CD14-positive monocyte (primary cell): ENCODE data around the gene MYH9. TPM values are rescaled to one million over a fixed set of nuclear protein-coding genes. Genes with fewer than 3 reads are reported as not detected.
A peak's percentile ranks its signal among the peaks of the same experiment; 100 is the strongest.

Experiments
- DNase-seq, 3 donors: peaks; one replicate each; pipeline ENCODE4 v3.0.0-alpha.2; 2011 to 2022
- H2AFZ ChIP-seq: 2 replicates; pipeline ENCODE4 v1.6.0; 2012; ENCODE audit warnings: mild to moderate bottlenecking, low read depth, low read length, inconsistent platforms; ENCODE audit not compliant: insufficient read depth, poor library complexity, severe bottlenecking
- H3K27ac ChIP-seq, 2 donors: 1 replicate in 1 of 2; 2 replicates in 1 of 2; pipeline ENCODE4 v1.5.1; 2012 to 2013; ENCODE audit warnings: low read length in 2 of 2, control low read depth in 1 of 2, inconsistent platforms in 1 of 2, low read depth in 1 of 2, mild to moderate bottlenecking in 1 of 2
- H3K27me3 ChIP-seq, 2 donors: one replicate each; pipeline versions ENCODE4 v1.6.0 to v1.6.1; 2011 to 2013; ENCODE audit warnings: low read length in 2 of 2; ENCODE audit not compliant: control insufficient read depth in 2 of 2, insufficient read depth in 2 of 2
- H3K36me3 ChIP-seq, 2 donors: replicated peaks in 1 of 2; 1 replicate in 1 of 2; 2 replicates in 1 of 2; pipeline versions ENCODE4 v1.5.1 to v1.6.1; 2012 to 2013; ENCODE audit warnings: low read length in 2 of 2, control low read depth in 1 of 2, inconsistent platforms in 1 of 2, mild to moderate bottlenecking in 1 of 2; ENCODE audit not compliant: insufficient read depth in 2 of 2, control insufficient read depth in 1 of 2
- H3K4me1 ChIP-seq, 2 donors: 1 replicate in 1 of 2; 2 replicates in 1 of 2; pipeline versions ENCODE4 v1.5.1 to v1.6.1; 2012 to 2013; ENCODE audit warnings: low read length in 2 of 2, control low read depth in 1 of 2, inconsistent platforms in 1 of 2, mild to moderate bottlenecking in 1 of 2, moderate library complexity in 1 of 2; ENCODE audit not compliant: insufficient read depth in 2 of 2, control insufficient read depth in 1 of 2
- H3K4me2 ChIP-seq: replicated peaks from 2 replicates; pipeline ENCODE3; 2012; ENCODE audit warnings: low read length, moderate library complexity, mild to moderate bottlenecking; ENCODE audit not compliant: poor library complexity, severe bottlenecking; ENCODE audit errors: extremely low read depth
- H3K4me3 ChIP-seq, 3 experiments: fragments of 200-600 bp in 1 of 3; sonication (generic) in 1 of 3; replicated peaks in 1 of 3; 1 replicate in 2 of 3; 2 replicates in 1 of 3; pipeline ENCODE4 v1.5.1; 2011 to 2013; ENCODE audit warnings: low read length in 3 of 3, mild to moderate bottlenecking in 3 of 3, control low read depth in 2 of 3, low read depth in 2 of 3, inconsistent platforms in 1 of 3, moderate library complexity in 1 of 3
- H3K79me2 ChIP-seq: 2 replicates; pipeline ENCODE4 v1.6.0; 2012; ENCODE audit warnings: mild to moderate bottlenecking, control low read depth, inconsistent platforms, low read length, moderate library complexity; ENCODE audit not compliant: insufficient read depth
- H3K9ac ChIP-seq: 2 replicates; pipeline ENCODE4 v1.6.0; 2017; ENCODE audit warnings: low read length, mild to moderate bottlenecking; ENCODE audit not compliant: insufficient read depth, poor library complexity, severe bottlenecking
- H3K9me3 ChIP-seq, 2 donors: replicated peaks in 1 of 2; 1 replicate in 1 of 2; 2 replicates in 1 of 2; pipeline versions ENCODE4 v1.5.1 to v1.6.1; 2012 to 2013; ENCODE audit warnings: low read length in 2 of 2, control low read depth in 1 of 2; ENCODE audit not compliant: control insufficient read depth in 1 of 2, insufficient read depth in 1 of 2
- H4K20me1 ChIP-seq: 2 replicates; pipeline ENCODE4 v1.6.0; 2012; ENCODE audit warnings: mild to moderate bottlenecking, low read length, control low read depth, moderate library complexity; ENCODE audit not compliant: insufficient read depth
- H3K27ac Mint-ChIP-seq, 7 donors: one replicate each; pipeline ENCODE4 v1.8.0; 2020; ENCODE audit warnings: mild to moderate bottlenecking in 7 of 7, mixed read lengths in 7 of 7, moderate library complexity in 6 of 7, inconsistent platforms in 2 of 7
- H3K27me3 Mint-ChIP-seq, 3 donors: one replicate each; pipeline ENCODE4 v1.8.0; 2021 to 2022; ENCODE audit warnings: low read depth in 3 of 3, mild to moderate bottlenecking in 3 of 3, mixed read lengths in 3 of 3, moderate library complexity in 3 of 3, inconsistent platforms in 1 of 3
- H3K36me3 Mint-ChIP-seq, 2 donors: one replicate each; pipeline ENCODE4 v1.8.0; 2020; ENCODE audit warnings: mixed read lengths in 2 of 2, inconsistent platforms in 1 of 2, mild to moderate bottlenecking in 1 of 2
- H3K4me1 Mint-ChIP-seq: one replicate; pipeline ENCODE4 v1.8.0; 2020; ENCODE audit warnings: mild to moderate bottlenecking, mixed read lengths
- H3K4me3 Mint-ChIP-seq, 2 donors: one replicate each; pipeline ENCODE4 v1.8.0; 2020; ENCODE audit warnings: mild to moderate bottlenecking in 2 of 2, mixed read lengths in 2 of 2, moderate library complexity in 1 of 2
- H3K9me3 Mint-ChIP-seq, 7 donors: one replicate each; pipeline ENCODE4 v1.8.0; 2020 to 2022; ENCODE audit warnings: mixed read lengths in 7 of 7, mild to moderate bottlenecking in 6 of 7, moderate library complexity in 6 of 7, inconsistent platforms in 2 of 7
- CTCF ChIP-seq: fragments of 200-600 bp; IDR thresholded peaks from one replicate; pipeline ENCODE4 v1.8.0; 2022; ENCODE audit warnings: antibody characterized with exemption, mild to moderate bottlenecking
- WGBS: methylation state at CpG from one replicate; pipeline ENCODE4 v1.1.5; 2013; ENCODE audit warnings: missing lambda C conversion rate; ENCODE audit not compliant: insufficient coverage; 5-methylcytosine and 5-hydroxymethylcytosine counted together
- intact Hi-C, 2 donors: fragments of 100-400 bp; cut with micrococcal nuclease; formaldehyde crosslinking; loops; one replicate each; pipeline versions ENCODE4 v1.15.0 to v1.15.1; 2023
- polyA plus RNA-seq, 3 donors: library from polyadenylated mRNA; depleted of rRNA in 1 of 3; unstranded in 2 of 3; stranded (reverse) in 1 of 3; fragments of 300-500 nt in 2 of 3; fragments of >200 nt in 1 of 3; fragmentation: Illumina TruSeq in 2 of 3; gene quantifications; 1 replicate in 2 of 3; 2 replicates in 1 of 3; pipeline ENCODE4 v1.2.3, GENCODE V29; 2012 to 2021

MYH9 gene
- polyA plus RNA-seq, 3 donors = 35.6 to 163 (median 79.5) TPM

GRCh38 chr22:36294293-36294620 lies 93.5 kb downstream of the MYH9 start:
- H3K27me3 ChIP-seq = no peaks in the 10 kb centered on the region
- H4K20me1 ChIP-seq = peaks cover 88% of the 10 kb centered on the region
- H3K4me1 ChIP-seq = no peaks in the 10 kb centered on the region
- Mint-ChIP-seq H3K27me3 (peaks cover 0 to 2% (median 0%) of the 10 kb centered on the region in 3 donors), H3K4me1 (no peaks in the 10 kb centered on the region), H3K9me3 (peaks cover 0 to 6% (median 2%) of the 10 kb centered on the region in 7 donors), H3K36me3 (peaks cover 85 to 97% of the 10 kb centered on the region in 2 donors), H3K4me3 (no peak overlapping the region), H3K27ac (peak overlapping the region in 1 of 7 donors; percentile 53)
- peaks cover 87% of the 10 kb centered on the region in 2 donors for H3K36me3 ChIP-seq
- H2AFZ ChIP-seq = no peak overlapping the region
- no peak overlapping the region for H3K27ac ChIP-seq
- TF ChIP-seq CTCF = no peak
- intact Hi-C loops = no loop called here
- H3K9me3 ChIP-seq = no peaks in the 10 kb centered on the region
- no peak overlapping the region for H3K9ac ChIP-seq
- H3K79me2 ChIP-seq = peaks cover 48% of the 10 kb centered on the region
- no peak overlapping the region for H3K4me2 ChIP-seq
- WGBS = 100% methylated on average over 2 of the region's 7 CpGs
- DNase-seq = no peak
- H3K4me3 ChIP-seq = no peak overlapping the region

GRCh38 chr22:36293606-36294292 lies 94.0 kb downstream of the MYH9 start:
- H3K4me3 ChIP-seq = no peak overlapping the region
- H3K27ac Mint-ChIP-seq = peak overlapping the region in 1 of 7 donors; percentile 30
- H3K9ac ChIP-seq = no peak overlapping the region
- peaks cover 87% of the 10 kb centered on the region in 2 donors for H3K36me3 ChIP-seq
- peaks cover 45% of the 10 kb centered on the region for H3K79me2 ChIP-seq
- no peak overlapping the region for H3K27ac ChIP-seq
- no peaks in the 10 kb centered on the region for H3K27me3 ChIP-seq
- intact Hi-C loops = no loop called here
- H3K4me2 ChIP-seq = no peak overlapping the region
- no peaks in the 10 kb centered on the region for H3K4me1 ChIP-seq
- H3K4me3 Mint-ChIP-seq = no peak overlapping the region
- H2AFZ ChIP-seq = no peak overlapping the region
- H3K36me3 Mint-ChIP-seq = peaks cover 85 to 97% of the 10 kb centered on the region in 2 donors
- H3K4me1 Mint-ChIP-seq = no peaks in the 10 kb centered on the region
- peaks cover 0 to 6% (median 2%) of the 10 kb centered on the region in 7 donors for H3K9me3 Mint-ChIP-seq
- no peak for DNase-seq
- peaks cover 0 to 2% (median 0%) of the 10 kb centered on the region in 3 donors for H3K27me3 Mint-ChIP-seq
- WGBS = 94% methylated on average over 24 of the region's 26 CpGs
- no peak for TF ChIP-seq CTCF
- H3K9me3 ChIP-seq = no peaks in the 10 kb centered on the region
- H4K20me1 ChIP-seq = peaks cover 88% of the 10 kb centered on the region
